Muscle of back (tissue), 11 donors: ENCODE results near the gene SLC38A3. TPM values are rescaled to one million over a fixed set of nuclear protein-coding genes. Genes with fewer than 3 reads are reported as not detected.
"Not testable (repeated sequence)": the region's sequence is repeated elsewhere in the genome, so short reads cannot be mapped to it uniquely, and the experiment has no call there.

ENCODE experiments used
- DNase-seq, 3 donors: peaks; one replicate each; pipeline versions ENCODE4 v3.0.0 to v3.0.0-alpha.2; 2013
- polyA plus RNA-seq, 10 donors: library from polyadenylated mRNA; unstranded; fragments of 120-200 nt; gene quantifications; one replicate each; pipeline ENCODE4 v1.2.1, GENCODE V29; 2013; ENCODE audit not compliant: insufficient read length in 10 of 10

SLC38A3 gene
- polyA plus RNA-seq, 10 donors: 0.98 to 4.6 (median 2.4) TPM

DNA sequence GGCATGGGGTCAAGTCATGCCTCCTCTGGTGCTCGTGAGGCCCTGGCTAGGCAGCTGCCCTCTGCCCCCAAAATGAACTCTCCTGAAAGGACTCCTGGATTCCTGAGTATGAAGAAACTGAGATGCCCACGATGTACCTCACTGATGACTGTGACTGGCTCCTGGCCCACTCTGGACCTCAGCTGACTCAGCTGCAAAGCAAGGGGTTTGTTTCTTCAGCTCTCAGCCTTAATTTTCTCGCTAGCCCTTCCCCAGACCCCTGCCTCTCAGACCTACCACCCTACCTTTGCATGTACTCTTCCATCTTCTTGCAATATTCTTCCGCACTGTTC lies 25.7 kb downstream of the SLC38A3 start:
- DNase-seq: no peak

- DNase-seq: no peak
These were observed 26.5 kb downstream of the SLC38A3 start for GRCh38 chr3:50231581-50231980.

- DNase-seq: no peak
These were observed 27.2 kb downstream of the SLC38A3 start for GRCh38 chr3:50232303-50232702.

DNA sequence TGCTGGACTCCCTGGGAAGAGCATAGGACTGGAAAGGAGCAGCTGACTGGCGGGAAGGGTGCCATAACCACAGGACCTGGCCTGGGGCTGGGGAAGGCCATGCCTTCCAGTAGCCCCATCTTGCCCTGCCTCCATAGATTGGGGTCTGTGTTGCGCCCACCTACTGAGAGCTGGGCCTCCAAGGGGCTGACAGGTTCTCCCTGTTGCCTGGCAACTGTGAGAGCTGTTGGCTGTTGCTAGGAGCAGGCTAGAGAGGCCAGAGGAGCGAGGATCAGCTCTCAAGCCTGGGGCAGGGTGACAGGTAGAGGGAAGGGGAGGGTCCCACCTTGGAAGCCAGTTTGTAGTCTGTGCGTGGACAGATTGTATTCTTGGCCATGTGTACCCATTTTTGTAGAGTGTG lies 28.1 kb downstream of the SLC38A3 start:
- no peak for DNase-seq

GRCh38 chr3:50235716-50236483 lies 30.8 kb downstream of the SLC38A3 start, which contains the start of gene GNAI2:
GNAI2 (plus strand) TSS chr3:50236204; CDS start chr3:50236336, 132 bp downstream.
- peak; percentile 98 to 99 (median 99) for DNase-seq

GRCh38 chr3:50236484-50237132 lies 31.5 kb downstream of the SLC38A3 start:
- DNase-seq: no peak

DNA sequence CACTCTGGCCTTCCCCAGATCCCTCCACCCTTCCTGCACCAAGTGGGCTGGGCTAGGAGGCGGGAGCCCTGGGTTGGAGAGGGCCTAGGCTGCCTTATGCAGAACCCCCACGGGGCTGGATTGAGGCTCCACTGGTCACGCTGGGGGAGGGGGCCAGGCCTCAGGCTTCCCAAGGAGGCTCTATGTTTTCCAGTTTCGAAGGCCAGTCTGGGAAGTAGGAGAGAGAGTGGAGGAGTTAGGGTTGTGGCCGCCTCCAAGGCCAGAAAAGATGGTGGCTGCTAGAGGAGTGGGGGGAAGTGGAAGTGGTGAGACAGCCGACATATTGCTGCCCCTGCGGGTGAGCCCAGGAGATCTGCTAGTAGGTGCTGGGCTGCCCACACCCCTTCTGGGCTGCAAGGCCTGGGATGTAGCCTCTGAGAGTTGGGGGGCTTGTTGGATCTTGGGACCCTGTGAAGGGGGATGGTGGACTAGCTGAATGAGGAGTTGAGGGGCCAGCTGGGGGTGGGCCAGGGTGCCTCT lies 32.1 kb downstream of the SLC38A3 start:
- DNase-seq: peak in 1 of 3 donors; percentile 73

DNA sequence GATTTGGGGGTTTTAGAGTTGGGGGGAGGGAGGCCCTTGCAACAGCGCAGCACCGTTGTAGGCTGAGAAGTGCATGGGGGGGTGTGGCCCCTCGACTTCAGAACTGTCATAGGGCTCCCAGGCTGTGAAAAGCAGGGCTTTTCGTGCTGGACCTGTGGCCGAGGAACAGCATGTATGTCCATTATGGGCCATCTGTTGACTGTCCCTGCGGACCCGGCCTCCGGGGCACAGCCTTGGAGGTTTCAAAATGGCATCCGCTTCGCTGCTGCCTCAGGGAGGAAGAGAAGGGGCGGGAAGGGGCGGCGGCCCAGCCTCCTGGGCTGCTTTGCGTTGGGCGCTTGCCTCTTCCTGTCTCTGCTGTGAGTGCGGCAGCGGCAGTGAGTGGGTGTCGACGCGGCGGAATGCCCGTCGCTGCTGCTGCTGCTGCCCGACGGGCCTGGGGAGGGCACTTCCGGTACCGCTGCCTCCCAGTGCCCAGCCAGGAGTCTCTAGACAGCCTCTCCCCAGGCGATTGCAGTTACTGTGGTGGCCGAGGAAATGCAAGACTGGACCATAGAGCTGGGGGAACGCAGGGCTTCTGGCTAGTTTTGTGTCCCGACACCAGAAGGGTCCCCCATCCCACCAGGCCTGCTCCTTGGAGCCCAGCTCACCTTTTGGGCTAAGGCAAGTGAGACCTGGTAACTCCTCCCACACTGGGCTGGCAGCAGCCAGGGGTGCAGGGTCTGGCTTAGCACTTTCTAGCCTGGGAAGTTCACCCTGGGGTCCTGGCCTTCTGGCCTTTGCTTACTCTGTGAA lies 32.9 kb downstream of the SLC38A3 start:
- peak; percentile 63 to 89 (median 79) for DNase-seq

DNA sequence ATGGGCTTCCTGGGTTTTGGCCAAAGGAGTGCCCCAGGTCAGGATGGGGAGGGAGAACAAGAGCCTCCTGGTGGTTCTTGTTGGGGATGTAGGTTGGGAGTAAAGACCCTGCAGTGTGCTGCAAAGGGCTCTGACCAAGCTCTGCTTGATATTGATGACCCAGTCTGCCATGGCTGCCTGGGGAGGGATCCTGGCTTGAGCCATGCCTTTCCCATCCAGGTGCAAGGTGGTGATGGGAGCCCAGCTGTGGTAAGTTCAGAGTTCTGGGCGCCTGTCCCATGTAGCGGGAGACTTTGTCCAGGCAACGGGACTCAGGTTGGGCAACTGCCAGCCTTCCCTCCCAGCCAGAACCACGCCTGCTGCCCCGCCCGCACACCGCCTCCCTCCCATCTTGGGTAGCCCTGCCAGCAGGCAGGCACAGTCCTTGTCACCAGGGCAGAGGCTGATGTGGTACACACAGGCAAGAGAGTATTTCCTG lies 33.5 kb downstream of the SLC38A3 start:
- DNase-seq: peak in 1 of 3 donors; percentile 39

DNA sequence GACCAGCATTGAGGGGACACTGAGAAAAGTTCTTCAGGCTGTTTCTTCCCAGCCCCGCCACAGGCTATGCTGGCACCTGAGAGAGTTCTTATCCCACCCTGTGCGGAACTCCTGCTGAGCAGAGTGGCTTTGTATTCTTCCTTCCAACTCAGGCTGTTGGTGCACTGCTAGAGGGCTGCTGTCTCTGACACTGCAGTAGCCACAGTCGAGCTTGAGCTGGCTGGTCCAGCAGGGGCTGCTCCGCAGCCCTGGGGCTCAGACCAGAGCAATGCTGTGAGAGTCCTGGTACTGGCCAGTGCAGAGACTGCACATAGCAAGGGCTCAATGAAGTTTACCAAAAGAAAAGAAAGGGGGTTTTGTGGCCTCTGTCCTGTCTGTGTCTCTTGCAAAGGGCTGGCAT lies 34.6 kb downstream of the SLC38A3 start:
- no peak for DNase-seq

DNA sequence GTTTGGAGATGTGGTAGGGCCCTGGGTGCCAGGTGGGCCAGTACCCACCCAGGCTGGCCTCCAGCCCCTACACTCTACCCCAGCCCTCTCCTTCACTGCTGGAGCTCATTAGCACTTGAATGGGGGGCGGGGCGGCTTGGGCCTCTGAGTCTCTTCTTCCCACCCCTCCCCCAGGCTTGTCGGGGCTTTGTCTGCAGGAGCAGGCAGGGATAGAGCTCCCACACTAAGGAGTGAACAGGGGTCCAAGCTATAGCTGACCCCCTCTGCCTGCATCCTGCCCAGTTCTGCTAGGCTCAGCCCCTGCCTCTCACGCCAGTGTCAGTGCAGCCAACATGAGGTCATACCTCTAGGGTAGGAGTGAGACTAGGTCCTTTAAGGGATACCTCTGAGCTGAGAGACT lies 36.1 kb downstream of the SLC38A3 start:
- peak in 1 of 3 donors; percentile 49 for DNase-seq

DNA sequence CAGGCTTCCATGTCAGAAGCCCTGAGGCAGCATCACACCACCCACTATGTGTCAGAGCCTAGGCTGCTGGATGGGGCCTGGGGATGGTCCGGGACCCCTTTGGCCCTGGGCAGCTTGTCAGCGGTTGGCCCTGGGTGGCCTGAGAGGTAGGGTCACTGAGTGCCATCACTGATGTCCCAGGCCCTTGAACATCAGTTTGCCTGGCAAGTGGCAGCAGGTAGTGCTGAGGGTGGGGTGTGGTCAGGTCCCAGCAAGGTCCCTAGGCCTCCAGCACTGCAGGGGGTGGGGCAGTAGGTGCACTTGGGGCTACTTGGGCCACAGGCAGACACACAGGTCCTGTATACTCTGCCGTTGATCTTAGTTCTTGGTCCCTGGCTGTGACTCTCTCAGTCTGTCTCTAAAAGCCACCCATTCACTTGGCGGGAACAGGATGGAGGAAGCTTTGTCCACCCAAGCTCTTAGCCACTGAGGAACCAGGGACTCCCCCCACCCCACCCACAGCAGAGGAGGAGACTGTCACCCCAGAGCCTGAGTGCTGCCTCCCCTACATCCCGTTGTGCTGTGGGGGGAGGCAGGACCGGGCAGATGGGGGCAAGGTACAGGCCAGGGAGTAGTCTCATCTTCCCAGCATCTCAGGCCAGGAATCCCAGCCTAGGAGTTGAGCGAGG lies 36.8 kb downstream of the SLC38A3 start:
- DNase-seq: no peak

DNA sequence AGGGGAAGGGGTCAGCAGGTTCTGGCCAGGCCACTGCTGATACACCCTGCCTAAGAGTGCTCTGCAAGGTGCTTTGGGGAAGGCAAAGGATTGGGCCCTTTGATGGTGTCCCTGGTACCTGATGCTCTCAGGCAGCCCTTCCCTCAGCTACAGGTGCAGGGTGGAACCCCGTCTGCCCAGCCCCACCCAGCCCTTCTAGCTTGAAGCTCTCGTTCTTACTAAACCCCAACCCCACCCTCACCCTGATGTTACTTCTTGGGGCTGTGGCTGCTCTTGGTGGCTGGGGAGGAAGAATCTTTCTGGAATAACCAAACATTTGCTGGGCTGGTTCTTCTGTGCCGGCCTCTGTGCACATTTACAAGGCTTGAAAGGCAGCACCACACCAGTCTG lies 37.3 kb downstream of the SLC38A3 start:
- DNase-seq: no peak

- peak in 1 of 3 donors; percentile 76 for DNase-seq
These were observed 37.9 kb downstream of the SLC38A3 start for GRCh38 chr3:50242851-50243542.

GRCh38 chr3:50243543-50243895 lies 38.4 kb downstream of the SLC38A3 start:
- DNase-seq: no peak

DNA sequence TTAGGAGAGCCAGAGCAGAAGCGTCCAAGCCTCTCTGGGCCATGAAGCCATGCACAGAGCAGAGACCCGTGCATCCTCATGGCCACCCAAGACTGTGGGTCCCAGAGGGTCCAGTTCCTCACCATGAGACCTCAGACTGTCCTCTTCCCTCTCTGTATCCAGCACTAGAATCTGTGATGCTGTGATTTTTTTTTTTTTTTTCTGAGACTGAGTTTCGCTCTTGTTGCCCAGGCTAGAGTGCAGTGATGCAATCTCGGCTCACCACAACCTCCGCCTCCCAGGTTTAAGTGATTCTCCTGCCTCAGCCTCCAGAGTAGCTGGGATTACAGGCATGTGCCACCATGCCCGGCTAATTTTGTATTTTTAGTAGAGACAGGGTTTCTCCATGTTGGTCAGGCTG lies 39.7 kb downstream of the SLC38A3 start:
- not testable (repeated sequence) for DNase-seq

DNA sequence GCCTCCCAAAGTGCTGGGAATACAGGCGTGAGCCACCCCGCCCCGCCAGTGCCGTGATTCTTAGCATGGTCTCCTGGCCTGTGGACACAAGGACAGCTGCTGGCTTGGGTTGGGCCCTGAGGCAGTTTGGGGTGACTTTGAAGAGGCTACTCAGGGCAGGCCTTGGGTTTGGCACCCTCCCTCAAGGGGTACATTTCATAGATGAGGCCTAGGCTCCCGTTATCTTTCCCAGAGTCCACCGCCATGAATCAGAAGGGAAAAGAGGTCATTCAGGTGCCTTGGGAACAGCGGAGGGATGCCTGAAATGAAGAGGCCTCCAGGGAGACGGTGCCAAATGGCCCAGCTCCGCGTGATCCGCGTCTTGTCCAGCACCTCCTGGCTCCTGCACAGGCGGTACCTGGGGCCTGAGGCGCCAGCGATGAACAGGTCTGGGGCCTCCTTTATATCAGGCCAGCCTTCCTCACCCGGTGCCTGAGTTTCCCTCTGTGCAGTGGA lies 40.2 kb downstream of the SLC38A3 start:
- no peak for DNase-seq

DNA sequence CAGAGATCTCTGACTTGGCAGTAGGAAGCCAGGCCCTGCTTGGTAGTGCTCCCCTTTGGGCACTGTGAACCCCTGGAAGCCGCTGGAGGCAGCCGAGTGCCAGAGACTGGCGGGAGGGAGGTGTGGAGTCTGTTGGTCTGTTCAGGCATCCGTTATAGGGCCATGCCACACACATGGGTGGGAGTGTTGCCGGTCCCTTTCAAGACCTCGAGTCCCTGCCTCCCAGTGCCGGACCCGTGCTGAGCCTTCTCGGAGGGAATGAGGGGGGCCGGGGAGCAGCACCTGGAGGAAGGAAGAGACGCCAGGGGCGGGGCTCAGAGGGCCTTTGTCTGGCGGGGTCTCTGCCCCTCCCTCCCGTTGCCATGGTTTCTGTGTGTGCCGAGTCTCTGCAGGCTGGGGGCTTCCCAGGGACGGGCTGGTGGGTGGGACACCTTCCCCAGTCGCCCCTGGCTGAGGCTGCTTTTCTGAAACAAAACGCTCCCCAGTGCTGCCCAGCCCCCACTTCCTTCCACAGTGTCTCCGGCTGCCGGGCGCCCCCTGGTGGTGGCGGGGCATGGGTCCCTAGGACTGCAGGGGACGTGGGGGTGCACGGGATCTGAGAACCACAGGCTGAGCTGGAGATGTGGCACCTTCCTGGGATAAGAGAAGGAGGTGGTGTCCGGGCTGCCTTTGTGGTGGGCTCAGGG lies 40.9 kb downstream of the SLC38A3 start:
- DNase-seq: peak; percentile 84 to 95 (median 90)

GRCh38 chr3:50246517-50246954 lies 41.5 kb downstream of the SLC38A3 start:
- DNase-seq: peak; percentile 63 to 78 (median 74)

GRCh38 chr3:50248387-50248786 lies 43.3 kb downstream of the SLC38A3 start:
- DNase-seq: no peak
